Measurements from ENCODE around the gene PRKG1.
"Not testable (repeated sequence)": the region's sequence is repeated elsewhere in the genome, so short reads cannot be mapped to it uniquely, and the experiment has no call there.

The PRKG1 gene

GRCh38 chr10:51269821-51270220 is 195.5 kb downstream of the PRKG1 start:
- no peak for DNase-seq

GRCh38 chr10:51270936-51271530 is 196.7 kb downstream of the PRKG1 start:
- DNase-seq, result no peak

- DNase-seq, result not testable (repeated sequence)
These were observed 197.8 kb downstream of the PRKG1 start for GRCh38 chr10:51272099-51272498.

GRCh38 chr10:51272555-51272954 is 198.3 kb downstream of the PRKG1 start:
- no peak for DNase-seq

DNA sequence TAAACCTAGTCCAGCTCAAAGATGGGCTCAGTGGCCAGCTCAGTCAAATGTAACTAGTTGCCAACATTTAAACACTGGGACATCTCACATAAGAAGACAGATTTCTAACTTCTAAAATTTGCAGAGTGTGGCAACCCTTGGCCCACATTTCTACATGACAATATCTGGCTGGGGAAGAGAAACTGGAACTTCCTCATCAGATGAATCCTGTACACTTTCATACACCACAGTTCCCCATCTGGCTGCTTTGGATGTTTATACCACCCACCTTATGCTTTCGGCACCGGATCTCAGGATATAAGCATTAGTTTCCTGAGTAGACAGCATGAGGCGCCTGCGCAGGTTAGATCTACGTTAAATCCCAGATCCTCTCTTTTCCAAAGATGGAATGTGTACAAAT is 199.3 kb downstream of the PRKG1 start:
- DNase-seq, result peak in 1 of 51 donors; percentile 4

- not testable (repeated sequence) for DNase-seq
These were observed 201.8 kb downstream of the PRKG1 start for GRCh38 chr10:51276097-51276496.

GRCh38 chr10:51281387-51281786 is 207.1 kb downstream of the PRKG1 start:
- not testable (repeated sequence) for DNase-seq

- DNase-seq, result no peak
These were observed 211.3 kb downstream of the PRKG1 start for GRCh38 chr10:51285601-51286000.

GRCh38 chr10:51288511-51288910 is 214.2 kb downstream of the PRKG1 start:
- no peak for DNase-seq

DNA sequence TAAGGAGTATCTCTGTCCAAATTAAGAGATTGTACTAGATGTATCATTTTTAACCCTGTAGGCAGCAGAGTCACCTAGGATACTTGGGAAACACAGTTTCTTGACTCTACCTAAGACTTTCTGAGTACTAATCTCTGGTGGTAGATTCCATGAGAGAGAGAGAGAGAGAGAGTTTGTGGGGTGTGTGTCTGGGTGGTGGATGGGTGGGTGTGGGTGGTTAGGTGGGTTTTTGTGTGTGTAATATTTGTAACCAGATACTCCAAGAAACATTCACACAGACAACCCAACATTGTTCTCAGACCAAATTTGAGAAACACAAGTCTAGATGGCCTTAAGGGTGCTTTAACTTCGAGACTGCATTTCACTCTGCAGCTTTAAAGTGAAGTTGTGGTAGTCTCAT is 215.2 kb downstream of the PRKG1 start:
- DNase-seq, result no peak

DNA sequence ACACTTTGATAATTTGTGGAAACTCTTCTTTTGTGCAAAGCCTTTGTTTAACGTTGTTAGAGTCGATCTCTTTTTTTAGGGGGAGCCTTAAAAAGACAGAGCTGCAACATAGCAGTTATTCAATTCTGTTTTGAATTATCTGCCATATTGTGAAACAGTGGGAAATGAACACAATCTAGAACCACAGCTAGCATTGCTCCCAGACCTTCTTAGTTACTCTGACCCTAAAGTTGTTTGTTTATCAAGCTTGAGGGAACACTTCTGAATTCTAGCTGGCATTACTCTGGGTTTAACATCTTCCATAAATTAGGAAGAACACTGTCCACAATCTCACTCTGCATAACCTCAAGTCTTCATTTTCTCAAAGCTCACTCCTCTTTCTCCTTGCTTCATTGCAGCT is 217.7 kb downstream of the PRKG1 start:
- DNase-seq, result no peak

DNA sequence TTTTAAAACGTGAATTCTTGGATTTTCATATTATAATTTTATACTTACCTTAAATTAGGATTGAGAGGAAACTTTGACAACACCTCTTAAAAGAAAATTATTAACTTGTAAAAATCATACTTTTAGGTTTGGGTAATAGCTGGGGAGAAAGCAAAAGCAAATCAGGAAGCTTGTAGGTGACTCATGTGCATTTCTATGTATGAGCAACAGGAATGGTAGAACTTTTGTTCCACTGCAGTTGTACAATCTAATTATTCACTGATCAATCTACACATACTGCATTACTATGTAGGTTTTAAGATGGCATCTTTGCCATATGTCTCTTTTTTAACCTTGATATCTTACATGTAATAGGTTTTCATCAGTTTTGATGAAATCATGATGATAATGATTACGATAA is 223.2 kb downstream of the PRKG1 start:
- no peak for DNase-seq

- DNase-seq, result peak in 1 of 51 donors; percentile 17
These were observed 226.5 kb downstream of the PRKG1 start for GRCh38 chr10:51300617-51301304.

DNA sequence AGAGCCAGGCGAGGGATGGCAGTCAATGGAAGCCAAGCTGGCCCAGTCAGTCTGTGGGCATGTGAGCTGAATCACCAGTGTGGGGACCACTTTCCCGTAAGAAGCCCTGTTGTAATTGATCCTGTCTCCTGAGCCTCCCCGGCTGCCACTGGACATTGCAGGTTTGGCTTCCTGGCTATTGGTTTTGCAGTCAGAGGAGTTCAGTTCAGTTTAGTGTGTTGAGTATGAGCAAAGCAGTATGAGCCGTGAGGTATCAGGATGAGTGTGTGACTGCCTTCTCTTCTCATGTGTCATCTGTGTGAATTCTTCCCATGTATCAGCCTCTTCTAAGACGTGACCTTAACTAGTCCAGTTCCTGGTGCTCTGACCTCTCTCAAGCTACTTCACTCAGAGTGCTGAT is 227.4 kb downstream of the PRKG1 start:
- peak in 3 of 51 donors; percentile 1 to 6 (median 2) for DNase-seq

GRCh38 chr10:51302316-51302715 is 228.0 kb downstream of the PRKG1 start:
- DNase-seq, result no peak

DNA sequence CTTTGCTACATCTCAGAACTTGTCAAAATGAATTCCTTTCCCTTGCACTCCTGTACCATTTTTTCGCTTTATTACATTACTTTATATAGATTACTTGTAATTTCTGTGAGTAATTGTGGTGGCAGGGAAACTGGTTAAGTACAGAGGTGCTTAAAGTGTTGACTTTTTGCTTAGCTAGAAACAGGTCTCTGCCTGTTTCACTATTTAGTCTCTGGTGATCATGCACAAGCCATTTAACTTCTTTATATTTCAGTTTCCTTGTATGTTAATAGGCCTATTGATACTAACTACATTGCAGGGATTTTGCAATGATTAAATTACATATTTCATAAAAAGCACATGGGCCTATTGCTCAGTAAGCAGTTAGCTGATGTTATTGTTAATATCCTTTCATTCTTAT is 233.8 kb downstream of the PRKG1 start:
- DNase-seq, result no peak

DNA sequence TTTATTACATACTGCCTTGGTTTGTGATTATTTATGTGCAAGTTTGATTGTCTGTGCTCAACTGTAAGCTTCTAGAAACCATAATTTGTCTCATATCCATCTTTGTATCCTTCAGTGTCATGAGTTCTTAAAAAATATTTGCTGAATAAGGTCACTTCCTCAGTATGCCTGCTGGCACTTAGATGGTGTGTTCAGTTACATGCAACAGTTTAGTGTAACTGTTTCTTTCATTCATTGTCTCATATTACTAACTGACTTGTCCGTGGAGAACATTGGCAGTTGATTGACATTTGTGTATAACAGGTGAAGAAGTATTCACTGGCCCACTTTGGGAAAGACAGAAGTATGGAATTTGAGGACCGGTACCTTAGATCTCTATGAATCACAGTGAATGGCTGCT is 236.9 kb downstream of the PRKG1 start:
- DNase-seq, result no peak

GRCh38 chr10:51312817-51313216 is 238.5 kb downstream of the PRKG1 start:
- no peak for DNase-seq

DNA sequence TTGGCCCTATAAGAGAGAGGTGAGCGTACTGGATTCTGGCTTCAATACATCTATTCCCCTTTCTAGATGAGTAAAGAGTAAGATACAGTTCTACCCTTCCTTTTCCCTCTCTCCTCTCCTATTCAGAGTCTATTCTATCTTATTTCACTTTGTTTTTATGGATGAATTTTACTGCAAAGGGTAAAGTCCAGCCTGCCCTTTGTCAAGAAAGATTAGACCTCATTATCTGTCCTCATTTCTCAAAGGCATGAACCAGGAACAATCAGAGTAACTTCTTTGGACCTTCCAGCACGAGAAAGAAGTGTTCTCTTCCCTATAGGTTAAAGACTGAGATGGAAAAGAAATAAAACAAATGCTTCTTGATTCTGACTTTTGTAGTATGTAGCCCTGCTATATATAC is 239.0 kb downstream of the PRKG1 start:
- no peak for DNase-seq

GRCh38 chr10:51313773-51314478 is 239.6 kb downstream of the PRKG1 start:
- no peak for DNase-seq

- DNase-seq, result no peak
These were observed 240.2 kb downstream of the PRKG1 start for GRCh38 chr10:51314481-51314880.

DNA sequence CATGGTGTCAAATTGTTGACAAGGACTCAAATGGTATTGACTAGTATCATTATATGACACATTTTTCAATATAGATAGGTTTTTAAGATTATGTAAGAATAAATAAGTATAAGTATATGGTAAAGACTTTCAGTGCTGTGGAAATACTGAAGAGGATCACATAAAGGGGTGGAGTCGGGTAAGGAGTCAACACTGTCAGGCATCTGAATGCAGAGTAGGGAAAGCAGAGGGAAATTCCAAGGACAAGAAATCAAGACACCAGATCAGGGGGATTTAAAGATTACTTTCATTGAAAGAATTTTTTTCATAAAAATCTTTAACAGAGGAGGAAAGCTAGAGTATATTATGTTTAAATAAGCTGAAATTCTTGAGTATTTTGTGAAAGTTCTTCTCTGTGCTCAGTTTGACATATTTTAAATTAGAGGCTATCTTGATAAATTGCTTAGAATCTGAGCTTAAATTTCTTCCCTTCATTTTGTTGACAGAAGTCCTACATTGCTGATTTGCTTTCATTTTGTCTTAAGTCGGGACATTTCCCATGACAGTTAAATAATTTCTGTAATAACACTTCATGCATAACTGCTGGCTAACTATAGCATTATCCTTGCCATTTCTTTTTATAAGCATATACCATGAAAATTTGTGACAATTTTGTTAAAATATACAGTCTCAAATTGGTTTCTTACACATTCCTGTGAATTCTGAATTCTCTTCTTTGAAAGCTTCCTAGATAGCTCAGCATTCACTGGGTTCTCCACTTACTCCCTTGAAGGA is 244.3 kb downstream of the PRKG1 start:
- DNase-seq, result no peak

Measured in hypothalamus (tissue), 51 donors.